ENCODE data around the gene SMIM3.
A peak's percentile ranks its signal among the peaks of the same experiment; 100 is the strongest.
"Not testable (repeated sequence)": the region's sequence is repeated elsewhere in the genome, so short reads cannot be mapped to it uniquely, and the experiment has no call there.

Gene SMIM3

GRCh38 chr5:150801117-150801927 lies 22.8 kb downstream of the SMIM3 start:
- DNase-seq, result peak; percentile 85

- no peak for DNase-seq
Measured at GRCh38 chr5:150804388-150804787, 25.8 kb downstream of the SMIM3 start.

- DNase-seq, result peak; percentile 93
Measured at GRCh38 chr5:150809363-150809762, 30.8 kb downstream of the SMIM3 start.

DNA sequence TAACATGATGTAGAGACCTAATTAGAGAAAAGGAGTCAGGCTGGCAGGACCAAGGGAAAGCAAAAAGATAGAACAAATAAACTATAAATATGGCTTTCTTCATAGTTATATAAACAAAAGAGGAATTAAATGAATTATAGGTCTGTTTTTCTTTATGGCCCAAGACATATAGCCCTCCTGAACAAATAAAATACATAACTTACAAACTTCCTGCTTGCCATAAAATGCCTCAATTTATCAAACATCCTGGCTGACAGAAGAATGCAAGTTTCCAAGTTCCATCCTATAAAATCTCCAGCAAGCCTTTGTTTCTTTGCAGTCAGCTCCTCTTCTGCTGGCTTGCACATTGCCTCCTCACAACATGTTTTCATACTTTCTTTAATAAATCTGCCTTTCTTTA lies 36.5 kb downstream of the SMIM3 start:
- DNase-seq, result no peak

GRCh38 chr5:150816946-150817345 lies 38.4 kb downstream of the SMIM3 start:
- no peak for DNase-seq

- no peak for DNase-seq
Measured at GRCh38 chr5:150829744-150830143, 51.2 kb downstream of the SMIM3 start.

DNA sequence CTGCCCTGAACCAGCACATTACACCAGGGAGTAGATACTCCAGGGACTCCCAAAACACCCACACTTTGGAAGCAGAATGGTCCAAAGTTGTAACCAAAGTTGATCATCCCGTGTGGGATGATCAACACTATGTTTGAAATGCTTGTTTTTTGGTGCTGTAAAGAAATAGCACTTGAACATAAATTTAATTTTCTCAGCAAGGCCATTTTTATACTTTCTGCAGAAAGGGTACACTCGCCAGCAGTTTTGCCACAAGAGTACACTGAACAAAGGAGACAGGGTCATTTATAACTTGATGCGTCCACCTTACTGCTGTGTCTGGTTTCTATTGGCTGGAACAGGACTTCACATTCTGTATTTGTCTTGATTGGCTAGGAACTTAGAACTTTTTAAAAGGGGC lies 53.3 kb downstream of the SMIM3 start:
- not testable (repeated sequence) for DNase-seq

DNA sequence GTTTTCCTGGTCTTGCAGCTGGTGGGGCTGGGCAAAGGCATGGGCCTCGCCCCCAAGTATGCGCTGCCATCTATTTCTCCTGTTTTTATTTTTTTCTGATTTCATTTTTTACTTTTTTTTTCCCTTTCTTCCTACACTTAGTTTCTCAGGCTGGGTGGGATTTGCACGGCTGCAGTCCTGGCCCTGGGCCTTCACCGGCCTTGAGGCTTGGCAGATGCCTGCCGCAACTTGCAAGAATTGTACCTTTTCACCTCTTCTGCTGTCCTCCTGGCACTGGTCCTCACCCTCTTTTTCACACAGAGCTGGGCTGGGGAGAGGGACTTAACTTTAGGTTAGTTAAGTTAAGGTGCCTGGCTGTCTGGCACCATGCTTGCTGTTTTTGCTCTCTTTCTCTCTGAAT lies 57.5 kb downstream of the SMIM3 start:
- DNase-seq, result no peak

- no peak for DNase-seq
Measured at GRCh38 chr5:150836703-150837102, 58.1 kb downstream of the SMIM3 start.

DNA sequence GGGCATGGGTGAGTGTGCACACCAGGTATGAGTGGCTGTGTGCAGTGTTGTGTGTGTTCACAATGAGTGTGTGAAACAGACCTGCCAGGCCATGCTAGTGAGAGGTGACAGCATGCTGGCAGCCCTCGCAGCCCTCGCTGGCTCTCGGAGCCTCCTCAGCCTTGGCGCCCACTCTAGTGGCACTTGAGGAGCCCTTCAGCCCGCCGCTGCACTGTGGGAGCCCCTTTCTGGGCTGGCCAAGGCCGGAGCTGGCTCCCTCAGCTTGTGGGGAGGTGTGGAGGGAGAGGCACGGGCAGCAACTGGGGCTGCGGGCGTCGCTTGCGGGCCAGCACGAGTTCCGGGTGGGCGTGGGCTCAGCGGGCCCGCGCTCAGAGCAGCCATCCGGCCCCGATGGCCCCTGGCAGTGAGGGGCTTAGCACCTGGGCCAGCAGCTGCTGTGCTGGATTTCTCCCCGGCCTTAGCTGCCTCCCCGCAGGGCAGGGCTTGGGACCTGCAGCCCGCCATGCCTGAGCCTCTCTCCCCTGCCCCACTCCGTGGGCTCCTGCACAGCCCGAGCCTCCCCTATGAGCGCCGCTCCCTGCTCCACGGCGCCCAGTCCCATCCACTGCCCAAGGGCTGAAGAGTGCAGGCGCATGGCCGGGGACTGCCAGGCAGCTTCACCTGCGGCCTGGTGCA lies 66.8 kb downstream of the SMIM3 start:
- not testable (repeated sequence) for DNase-seq

- not testable (repeated sequence) for DNase-seq
Measured at GRCh38 chr5:150846308-150846653, 67.7 kb downstream of the SMIM3 start, which contains the start of gene IRGM. Gene IRGM, plus strand, starts transcription at chr5:150846521. Its CDS starts 1,603 bp downstream, at chr5:150848124.
